Keratinocyte (primary cell): ENCODE data around the gene PPP1R14B.

ENCODE experiments used
- CTCF ChIP-seq, 3 experiments: IDR thresholded peaks in 1 of 3; conservative IDR thresholded peaks in 1 of 3; optimal IDR thresholded peaks in 1 of 3; 2 replicates in 2 of 3; 3 replicates in 1 of 3; pipeline versions ENCODE3 to v1.5.1; 2011; ENCODE audit warnings: low read length in 3 of 3, mild to moderate bottlenecking in 3 of 3, moderate library complexity in 2 of 3, control low read depth in 1 of 3, inconsistent platforms in 1 of 3; ENCODE audit not compliant: insufficient read depth in 2 of 3; ENCODE audit errors: extremely low read depth in 1 of 3
- EZH2 ChIP-seq: IDR thresholded peaks from one replicate; pipeline ENCODE4 v1.6.1; 2012; ENCODE audit warnings: inconsistent platforms, mild to moderate bottlenecking, low read length, moderate library complexity

GRCh38 chr11:64222651-64223000 is 24.1 kb downstream of the PPP1R14B start:
- TF ChIP-seq CTCF (optimal IDR thresholded peaks at IDR 0.05 in 1 of 3, IDR thresholded peaks at IDR 0.05 in 1 of 3, conservative IDR thresholded peaks at IDR 0.05 in 1 of 3; ENCODE audit: extremely low read depth in 1 of 3, insufficient read depth in 2 of 3, low read length in 3 of 3) (no peak), EZH2 (no peak)
